ENCODE measurements around the gene MAGI2.

The MAGI2 gene

DNA sequence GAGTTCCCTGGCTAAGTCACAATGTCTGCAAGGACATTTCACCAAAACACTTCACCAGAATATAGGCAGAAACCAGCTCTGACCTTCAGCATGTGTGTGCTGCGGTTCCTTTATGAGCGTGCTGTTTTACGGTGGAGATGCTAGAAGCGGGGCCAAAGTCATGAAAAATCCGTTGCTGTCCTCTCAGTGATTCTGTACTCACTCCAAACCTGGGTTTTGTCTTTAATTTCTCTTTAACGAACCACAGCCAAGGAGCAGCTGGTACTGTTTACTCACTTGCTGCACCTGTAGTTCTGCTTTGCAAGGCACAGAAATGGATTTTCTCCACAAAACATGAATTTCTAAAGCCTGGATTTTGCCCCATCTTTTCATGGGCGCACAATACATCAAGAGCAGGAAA is 1015.0 kb downstream of the MAGI2 start:
- no peak overlapping the region for H3K4me3 Mint-ChIP-seq
- no peaks in the 10 kb centered on the region for H3K9me3 Mint-ChIP-seq
- H3K27me3 Mint-ChIP-seq, result no peaks in the 10 kb centered on the region
- no peak overlapping the region for H3K27ac Mint-ChIP-seq
- intact Hi-C loops (cut with micrococcal nuclease), result no loop called here
- no peaks in the 10 kb centered on the region for H3K4me1 Mint-ChIP-seq (ENCODE audit: low read depth)
- H3K36me3 Mint-ChIP-seq (ENCODE audit: low read depth), result no peaks in the 10 kb centered on the region

DNA sequence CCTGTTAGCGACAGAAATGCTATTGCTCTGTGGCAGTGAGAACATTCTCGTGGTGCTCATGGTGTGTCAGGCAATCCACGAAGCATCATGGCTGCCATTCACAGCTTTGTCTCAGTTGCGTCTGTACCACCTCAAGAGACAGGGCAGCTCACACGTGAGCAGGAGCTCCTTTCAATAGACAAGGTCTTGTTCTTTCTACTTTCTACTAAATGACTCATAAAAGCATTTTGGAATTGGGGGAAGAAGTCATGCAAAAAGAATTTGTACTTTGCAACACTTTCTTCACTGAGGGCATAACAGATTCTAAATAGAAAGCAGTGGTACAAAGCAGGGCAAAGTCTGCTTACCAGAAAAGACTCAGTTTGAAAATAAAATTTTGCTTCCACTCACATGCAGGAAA is 1016.3 kb downstream of the MAGI2 start:
- no peak overlapping the region for H3K4me3 Mint-ChIP-seq
- intact Hi-C loops (cut with micrococcal nuclease), result no loop called here
- H3K4me1 Mint-ChIP-seq (ENCODE audit: low read depth), result no peaks in the 10 kb centered on the region
- no peaks in the 10 kb centered on the region for H3K9me3 Mint-ChIP-seq
- no peaks in the 10 kb centered on the region for H3K27me3 Mint-ChIP-seq
- no peak overlapping the region for H3K27ac Mint-ChIP-seq
- H3K36me3 Mint-ChIP-seq (ENCODE audit: low read depth), result no peaks in the 10 kb centered on the region

DNA sequence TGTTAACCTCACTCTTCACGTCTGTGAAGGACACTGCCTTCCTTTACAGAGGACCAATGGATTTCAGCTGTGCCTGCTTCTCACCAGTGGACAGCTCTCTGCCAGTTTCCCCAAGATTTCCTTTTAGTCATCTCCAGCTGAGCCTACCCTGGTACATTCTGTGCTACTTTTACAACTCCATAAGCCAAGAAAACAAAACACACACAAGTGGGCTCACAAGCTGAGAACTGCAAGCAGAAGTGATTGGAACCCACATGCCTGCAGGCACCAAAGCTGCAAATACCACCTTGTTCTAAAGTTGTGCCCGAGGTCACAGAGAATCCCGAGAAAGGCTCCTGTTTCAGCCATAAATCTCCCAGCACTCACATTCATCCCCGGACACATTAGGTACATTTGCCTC is 1018.1 kb downstream of the MAGI2 start:
- H3K36me3 Mint-ChIP-seq (ENCODE audit: low read depth), result no peaks in the 10 kb centered on the region
- intact Hi-C loops (cut with micrococcal nuclease), result no loop called here
- no peak overlapping the region for H3K27ac Mint-ChIP-seq
- H3K27me3 Mint-ChIP-seq, result no peaks in the 10 kb centered on the region
- H3K9me3 Mint-ChIP-seq, result no peaks in the 10 kb centered on the region
- H3K4me1 Mint-ChIP-seq (ENCODE audit: low read depth), result no peaks in the 10 kb centered on the region
- no peak overlapping the region for H3K4me3 Mint-ChIP-seq

- no peaks in the 10 kb centered on the region for H3K4me1 Mint-ChIP-seq (ENCODE audit: low read depth)
- H3K4me3 Mint-ChIP-seq, result no peak overlapping the region
- H3K36me3 Mint-ChIP-seq (ENCODE audit: low read depth), result no peaks in the 10 kb centered on the region
- intact Hi-C loops (cut with micrococcal nuclease), result no loop called here
- no peak overlapping the region for H3K27ac Mint-ChIP-seq
- H3K9me3 Mint-ChIP-seq, result no peaks in the 10 kb centered on the region
- H3K27me3 Mint-ChIP-seq, result no peaks in the 10 kb centered on the region
Observed at GRCh38 chr7:78434281-78434680, 1019.2 kb downstream of the MAGI2 start.

DNA sequence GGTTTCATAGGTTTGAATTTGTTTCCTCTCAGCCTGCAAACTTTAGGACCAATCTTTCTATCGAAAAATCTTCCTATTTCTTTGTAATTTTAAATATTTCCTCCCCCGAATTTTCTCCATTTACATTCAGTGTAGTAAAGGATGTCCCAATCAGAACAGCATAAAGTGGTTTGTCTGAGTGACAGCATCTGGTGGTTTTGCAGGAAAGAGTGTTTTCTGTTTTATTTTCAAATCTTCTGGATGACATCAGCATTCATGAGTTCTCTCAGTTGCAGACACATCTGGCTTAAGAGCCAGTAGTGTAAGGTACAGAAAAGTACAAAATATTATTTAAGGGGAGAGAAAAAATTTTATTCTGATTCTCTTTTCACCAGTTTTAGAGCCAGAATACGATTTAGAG is 1020.0 kb downstream of the MAGI2 start:
- no peaks in the 10 kb centered on the region for H3K36me3 Mint-ChIP-seq (ENCODE audit: low read depth)
- no peaks in the 10 kb centered on the region for H3K27me3 Mint-ChIP-seq
- no peaks in the 10 kb centered on the region for H3K9me3 Mint-ChIP-seq
- H3K27ac Mint-ChIP-seq, result no peak overlapping the region
- intact Hi-C loops (cut with micrococcal nuclease), result no loop called here
- no peaks in the 10 kb centered on the region for H3K4me1 Mint-ChIP-seq (ENCODE audit: low read depth)
- no peak overlapping the region for H3K4me3 Mint-ChIP-seq

GRCh38 chr7:78429878-78430277 is 1023.6 kb downstream of the MAGI2 start:
- Mint-ChIP-seq H3K4me1 (ENCODE audit: low read depth) (no peaks in the 10 kb centered on the region), H3K27ac (no peak overlapping the region), H3K4me3 (no peak overlapping the region), H3K9me3 (peaks cover 14% of the 10 kb centered on the region), H3K27me3 (no peaks in the 10 kb centered on the region), H3K36me3 (ENCODE audit: low read depth) (no peaks in the 10 kb centered on the region)
- intact Hi-C loops (cut with micrococcal nuclease), result no loop called here

DNA sequence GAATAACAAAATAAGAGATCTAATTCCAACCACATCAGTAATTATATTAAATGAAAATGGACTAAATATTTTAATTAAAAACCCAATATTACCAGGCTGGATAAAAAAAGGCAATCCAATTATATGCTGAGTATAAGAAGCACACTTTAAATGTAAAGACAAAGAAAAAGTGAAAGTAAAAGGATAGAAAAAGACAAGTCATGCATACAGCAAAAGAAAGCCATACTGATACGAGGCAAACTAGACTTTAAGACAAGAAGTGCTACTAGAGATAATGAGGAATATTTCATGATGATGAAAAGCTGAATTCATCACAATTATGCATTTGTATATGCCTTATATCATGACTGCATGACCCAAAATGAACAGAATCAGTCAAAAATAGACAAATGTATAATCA is 1026.3 kb downstream of the MAGI2 start:
- Mint-ChIP-seq H3K27me3 (no peaks in the 10 kb centered on the region), H3K27ac (no peak overlapping the region), H3K36me3 (ENCODE audit: low read depth) (no peaks in the 10 kb centered on the region), H3K4me3 (no peak overlapping the region), H3K4me1 (ENCODE audit: low read depth) (no peaks in the 10 kb centered on the region), H3K9me3 (peaks cover 34% of the 10 kb centered on the region)
- intact Hi-C loops (cut with micrococcal nuclease), result no loop called here

DNA sequence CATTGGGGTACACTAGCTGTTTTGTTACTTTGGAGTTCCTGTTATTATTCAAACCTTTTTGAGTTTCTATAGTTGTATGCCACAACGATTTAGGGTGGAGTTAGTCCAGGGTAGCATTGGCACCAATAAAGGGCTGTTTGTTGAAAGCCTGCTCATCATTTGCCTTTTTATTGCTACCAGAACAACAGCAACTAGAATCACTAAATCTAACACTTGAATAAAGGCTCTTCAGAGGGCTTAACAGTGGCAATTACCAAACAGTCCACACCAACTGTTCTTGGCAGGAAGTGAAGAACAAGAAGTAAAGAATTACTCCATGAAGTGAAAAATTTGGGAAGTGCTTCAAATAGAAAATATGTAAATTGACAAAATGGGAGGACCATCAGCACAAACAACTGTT is 1033.5 kb downstream of the MAGI2 start:
- no peaks in the 10 kb centered on the region for H3K4me1 Mint-ChIP-seq (ENCODE audit: low read depth)
- H3K27me3 Mint-ChIP-seq, result no peaks in the 10 kb centered on the region
- intact Hi-C loops (cut with micrococcal nuclease), result no loop called here

DNA sequence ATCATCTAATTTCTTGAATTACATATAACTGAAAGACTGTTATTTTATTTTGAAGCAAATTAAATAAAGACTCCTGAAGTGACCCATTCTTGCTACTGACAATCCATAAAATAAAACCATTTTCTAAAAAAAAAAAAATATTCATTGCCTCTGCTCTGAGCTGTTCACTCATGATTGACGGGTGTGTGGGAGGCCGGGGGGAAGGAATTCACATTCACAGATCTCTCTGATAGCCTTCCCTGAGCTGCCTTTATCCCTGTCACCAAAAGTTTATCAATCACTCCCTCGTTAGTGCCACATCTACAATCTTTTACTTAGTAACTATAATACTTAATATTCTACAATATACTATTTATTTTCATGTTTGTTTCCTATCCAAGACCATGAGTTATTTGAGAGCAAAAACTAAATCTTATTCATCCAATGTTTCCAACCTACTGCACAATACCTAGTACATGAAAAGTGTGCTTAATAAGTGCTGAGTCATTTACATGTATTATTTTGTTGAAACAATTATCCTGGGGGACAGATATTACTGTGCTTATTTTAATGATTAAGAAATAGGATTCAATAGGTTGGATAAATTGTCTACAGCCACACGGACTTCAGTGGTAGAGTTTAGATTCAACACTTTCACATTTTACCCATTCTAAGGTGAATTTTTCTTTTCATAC is 1036.2 kb downstream of the MAGI2 start:
- no peaks in the 10 kb centered on the region for H3K27me3 Mint-ChIP-seq
- H3K4me1 Mint-ChIP-seq (ENCODE audit: low read depth), result no peaks in the 10 kb centered on the region
- H3K9me3 Mint-ChIP-seq, result peaks cover 20% of the 10 kb centered on the region
- H3K36me3 Mint-ChIP-seq (ENCODE audit: low read depth), result no peaks in the 10 kb centered on the region
- no peak overlapping the region for H3K27ac Mint-ChIP-seq
- no peak overlapping the region for H3K4me3 Mint-ChIP-seq
- intact Hi-C loops (cut with micrococcal nuclease), result no loop called here

More for the DNA sequence above, 1033.5 kb downstream of the MAGI2 start:
- Mint-ChIP-seq H3K9me3 (peaks cover 42% of the 10 kb centered on the region), H3K4me3 (no peak overlapping the region), H3K27ac (no peak overlapping the region), H3K36me3 (ENCODE audit: low read depth) (no peaks in the 10 kb centered on the region)

DNA sequence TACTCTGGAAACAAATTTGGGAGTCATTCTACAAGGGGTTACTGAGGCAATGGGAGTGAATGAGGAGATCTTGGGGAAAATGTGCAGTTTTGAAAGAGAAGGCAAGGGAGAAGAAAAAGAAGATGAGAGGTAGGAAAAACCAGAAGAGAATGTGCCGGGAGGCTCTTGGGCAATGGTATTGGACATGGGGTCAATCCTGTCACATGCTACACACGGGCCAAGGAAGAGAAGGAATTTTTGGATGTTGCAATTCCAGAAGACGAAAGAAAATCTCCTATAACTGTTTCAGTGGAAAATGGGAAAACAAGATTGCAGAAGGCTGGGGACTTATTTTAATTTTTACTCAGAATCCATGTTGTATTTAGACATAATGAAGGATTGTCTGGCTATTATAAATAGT is 1039.9 kb downstream of the MAGI2 start:
- H3K4me1 Mint-ChIP-seq (ENCODE audit: low read depth), result no peaks in the 10 kb centered on the region
- H3K4me3 Mint-ChIP-seq, result no peak overlapping the region
- intact Hi-C loops (cut with micrococcal nuclease), result no loop called here
- H3K27ac Mint-ChIP-seq, result no peak overlapping the region
- peaks cover 11% of the 10 kb centered on the region for H3K9me3 Mint-ChIP-seq
- H3K27me3 Mint-ChIP-seq, result no peaks in the 10 kb centered on the region
- H3K36me3 Mint-ChIP-seq (ENCODE audit: low read depth), result no peaks in the 10 kb centered on the region

DNA sequence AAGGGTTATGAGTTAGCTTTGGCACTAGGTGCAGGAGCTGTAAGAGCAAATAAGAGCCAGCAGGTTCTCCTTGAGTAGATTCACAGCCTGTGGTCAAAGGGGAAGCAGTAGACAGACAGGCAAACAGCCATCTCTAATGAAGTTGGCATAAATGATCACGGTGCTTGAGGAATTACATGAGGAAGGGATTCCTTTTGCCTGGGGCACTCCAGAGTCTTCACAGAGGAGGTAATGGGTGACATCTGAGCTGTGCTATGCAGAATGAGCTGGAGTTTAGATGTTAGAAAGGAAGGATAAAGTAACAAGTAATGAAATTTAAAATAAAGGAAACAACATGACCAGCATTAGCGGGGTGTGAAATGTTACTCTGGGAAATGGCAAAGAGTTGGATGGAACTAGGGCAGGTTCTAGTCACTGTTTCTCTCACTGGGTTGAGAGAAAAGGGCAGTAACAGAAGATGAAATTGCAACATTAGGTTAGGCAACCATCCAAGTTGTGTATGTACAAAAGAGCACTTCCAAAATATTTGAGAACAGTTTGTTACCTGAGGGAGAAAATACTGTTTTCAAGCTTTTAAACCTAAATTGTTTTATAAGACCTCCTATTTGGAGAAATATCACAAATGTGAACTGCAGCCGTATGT is 1041.1 kb downstream of the MAGI2 start:
- intact Hi-C loops (cut with micrococcal nuclease), result no loop called here
- no peaks in the 10 kb centered on the region for H3K27me3 Mint-ChIP-seq
- no peak overlapping the region for H3K27ac Mint-ChIP-seq
- no peaks in the 10 kb centered on the region for H3K4me1 Mint-ChIP-seq (ENCODE audit: low read depth)
- H3K9me3 Mint-ChIP-seq, result peaks cover 11% of the 10 kb centered on the region
- H3K4me3 Mint-ChIP-seq, result no peak overlapping the region
- no peaks in the 10 kb centered on the region for H3K36me3 Mint-ChIP-seq (ENCODE audit: low read depth)

- H3K4me3 Mint-ChIP-seq, result no peak overlapping the region
- H3K27me3 Mint-ChIP-seq, result no peaks in the 10 kb centered on the region
- H3K27ac Mint-ChIP-seq, result no peak overlapping the region
- no peaks in the 10 kb centered on the region for H3K4me1 Mint-ChIP-seq (ENCODE audit: low read depth)
- intact Hi-C loops (cut with micrococcal nuclease), result no loop called here
- no peaks in the 10 kb centered on the region for H3K9me3 Mint-ChIP-seq
- H3K36me3 Mint-ChIP-seq (ENCODE audit: low read depth), result no peaks in the 10 kb centered on the region
Observed at GRCh38 chr7:78407031-78407430, 1046.4 kb downstream of the MAGI2 start.

DNA sequence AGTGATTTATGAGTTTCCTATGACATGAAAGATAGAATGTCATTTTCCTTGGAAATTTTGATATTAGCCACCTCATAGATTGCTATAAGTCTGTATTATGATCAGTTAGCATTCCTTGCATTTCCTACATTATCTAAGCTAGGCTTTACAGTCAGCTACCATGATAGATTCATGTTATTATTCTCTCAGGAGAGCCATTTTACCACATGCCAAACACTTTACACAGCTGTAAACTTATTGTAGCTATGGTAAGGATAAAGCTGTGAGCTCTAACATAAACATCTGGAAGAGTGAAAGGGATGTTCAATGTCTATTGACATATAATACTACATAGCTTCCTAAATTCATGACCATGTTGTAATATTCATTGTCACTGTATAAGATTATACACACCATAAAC is 1046.9 kb downstream of the MAGI2 start:
- H3K4me3 Mint-ChIP-seq, result no peak overlapping the region
- H3K9me3 Mint-ChIP-seq, result no peaks in the 10 kb centered on the region
- no peaks in the 10 kb centered on the region for H3K36me3 Mint-ChIP-seq (ENCODE audit: low read depth)
- H3K27me3 Mint-ChIP-seq, result no peaks in the 10 kb centered on the region
- no peaks in the 10 kb centered on the region for H3K4me1 Mint-ChIP-seq (ENCODE audit: low read depth)
- H3K27ac Mint-ChIP-seq, result no peak overlapping the region
- intact Hi-C loops (cut with micrococcal nuclease), result no loop called here

- H3K27ac Mint-ChIP-seq, result no peak overlapping the region
- H3K4me3 Mint-ChIP-seq, result no peak overlapping the region
- no peaks in the 10 kb centered on the region for H3K4me1 Mint-ChIP-seq (ENCODE audit: low read depth)
- no peaks in the 10 kb centered on the region for H3K27me3 Mint-ChIP-seq
- no peaks in the 10 kb centered on the region for H3K9me3 Mint-ChIP-seq
- no peaks in the 10 kb centered on the region for H3K36me3 Mint-ChIP-seq (ENCODE audit: low read depth)
- intact Hi-C loops (cut with micrococcal nuclease), result no loop called here
Observed at GRCh38 chr7:78402096-78402495, 1051.4 kb downstream of the MAGI2 start.

DNA sequence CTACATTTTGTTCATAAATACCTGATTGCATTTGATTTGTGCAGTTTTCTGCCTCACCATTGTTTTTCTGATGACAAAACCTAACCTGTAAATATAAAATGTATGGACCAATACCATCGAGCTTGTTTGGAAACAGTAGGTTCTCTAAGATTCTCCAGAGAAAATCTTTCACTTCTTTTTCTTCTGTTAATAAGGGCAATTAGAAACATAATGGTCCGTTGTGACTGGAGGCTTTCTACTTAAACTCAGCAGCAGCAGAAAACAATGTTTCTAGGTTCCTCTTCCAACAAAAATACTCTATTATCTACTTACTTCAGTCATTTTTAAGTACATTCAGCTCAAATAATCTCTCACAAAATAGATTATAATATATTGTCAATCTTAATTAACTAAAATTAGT is 1053.4 kb downstream of the MAGI2 start:
- no peak overlapping the region for H3K27ac Mint-ChIP-seq
- H3K4me3 Mint-ChIP-seq, result no peak overlapping the region
- H3K9me3 Mint-ChIP-seq, result no peaks in the 10 kb centered on the region

More for the DNA sequence above, 1053.4 kb downstream of the MAGI2 start:
- H3K4me1 Mint-ChIP-seq (ENCODE audit: low read depth), result no peaks in the 10 kb centered on the region
- intact Hi-C loops (cut with micrococcal nuclease), result no loop called here
- no peaks in the 10 kb centered on the region for H3K36me3 Mint-ChIP-seq (ENCODE audit: low read depth)
- H3K27me3 Mint-ChIP-seq, result no peaks in the 10 kb centered on the region
